Endothelial cell of umbilical vein (primary cell): ENCODE results near the gene LAMC3. TPM values are rescaled to one million over a fixed set of nuclear protein-coding genes. Genes with fewer than 3 reads are reported as not detected.

Source experiments
- BruUV-seq: library from RNA; stranded (reverse); fragments of 400-500 nt; replicated peaks from 2 replicates; lab custom pipeline; 2021; lab: Mats Ljungman, UMichigan
- CTCF ChIA-PET: fragments of 300-600, 350-600 bp; sonication (Branson Sonifier 250); formaldehyde crosslinking; loops from one replicate; lab custom pipeline; 2021; ENCODE audit warnings: antibody characterized with exemption, inconsistent platforms; lab: Charles Lee
- POLR2A ChIA-PET: fragments of 300-600, 350-600 bp; sonication (Branson Sonifier 250); formaldehyde crosslinking; loops from one replicate; lab custom pipeline; 2021; ENCODE audit warnings: antibody characterized with exemption, inconsistent platforms; lab: Charles Lee
- DNase-seq: peaks from one replicate; pipeline ENCODE4 v3.0.0-alpha.2; 2011; ENCODE audit warnings: low read depth, low spot score
- FAIRE-seq: peaks from 2 replicates; lab custom pipeline; 2011; peaks lifted over from hg19 to GRCh38; lab: Jason Lieb, UNC
- H2AFZ ChIP-seq: 2 replicates; pipeline ENCODE4 v1.6.0; 2012; ENCODE audit warnings: low read depth, low read length, control low read depth, inconsistent platforms
- H3K27ac ChIP-seq: 2 replicates; pipeline ENCODE4 v1.5.1; 2011; ENCODE audit warnings: low read depth, mild to moderate bottlenecking, control low read depth, low read length, moderate library complexity; ENCODE audit not compliant: insufficient read depth
- H3K27me3 ChIP-seq, 2 experiments: 2 replicates each; pipeline versions ENCODE4 v1.6.0 to v1.6.1; 2011; ENCODE audit warnings: low read length in 2 of 2, mixed read lengths in 1 of 2; ENCODE audit not compliant: control insufficient read depth in 2 of 2, insufficient read depth in 2 of 2
- H3K36me3 ChIP-seq, 2 experiments: 2 replicates in 1 of 2; 3 replicates in 1 of 2; pipeline ENCODE4 v1.5.1; 2011; ENCODE audit warnings: low read length in 2 of 2, mild to moderate bottlenecking in 1 of 2, moderate library complexity in 1 of 2; ENCODE audit not compliant: control insufficient read depth in 2 of 2, insufficient read depth in 2 of 2; ENCODE audit errors: extremely low read depth in 1 of 2
- H3K4me1 ChIP-seq: 3 replicates; pipeline ENCODE4 v1.5.1; 2011; ENCODE audit warnings: mild to moderate bottlenecking, low read length; ENCODE audit not compliant: control insufficient read depth, insufficient read depth; ENCODE audit errors: extremely low read depth
- H3K4me2 ChIP-seq: 2 replicates; pipeline ENCODE4 v1.6.1; 2011; ENCODE audit warnings: low read length, control low read depth, mixed read lengths; ENCODE audit not compliant: insufficient read depth
- H3K4me3 ChIP-seq, 3 experiments: fragments of 200-600 bp in 1 of 3; sonication (generic), shearing (Covaris generic) in 1 of 3; replicated peaks in 1 of 3; 2 replicates each; pipeline ENCODE4 v1.5.1; 2011 to 2016; ENCODE audit warnings: control low read depth in 3 of 3, low read length in 3 of 3, mild to moderate bottlenecking in 2 of 3, inconsistent platforms in 1 of 3, low read depth in 1 of 3, moderate library complexity in 1 of 3; ENCODE audit not compliant: insufficient read depth in 1 of 3
- H3K79me2 ChIP-seq: 2 replicates; pipeline ENCODE4 v1.6.0; 2012; ENCODE audit warnings: low read length, inconsistent platforms; ENCODE audit not compliant: control insufficient read depth, insufficient read depth
- H3K9ac ChIP-seq: replicated peaks from 2 replicates; pipeline ENCODE3; 2011; ENCODE audit warnings: low read length, control low read depth; ENCODE audit not compliant: insufficient read depth; ENCODE audit errors: extremely low read depth
- H3K9me1 ChIP-seq: replicated peaks from 3 replicates; pipeline ENCODE4 v1.6.0; 2011; ENCODE audit warnings: mild to moderate bottlenecking, low read length; ENCODE audit not compliant: control insufficient read depth, insufficient read depth; ENCODE audit errors: extremely low read depth
- H3K9me3 ChIP-seq: replicated peaks from 2 replicates; pipeline ENCODE4 v1.5.1; 2012; ENCODE audit warnings: low read length, inconsistent platforms; ENCODE audit not compliant: control insufficient read depth, insufficient read depth
- H4K20me1 ChIP-seq: replicated peaks from 2 replicates; pipeline ENCODE3; 2011; ENCODE audit warnings: mild to moderate bottlenecking, low read length; ENCODE audit not compliant: control insufficient read depth, insufficient read depth; ENCODE audit errors: extremely low read depth
- FOS ChIP-seq: IDR thresholded peaks from 2 replicates; pipeline ENCODE4 v1.6.1; 2011; ENCODE audit warnings: mild to moderate bottlenecking, low read length, moderate library complexity, borderline replicate concordance; ENCODE audit not compliant: insufficient read depth
- GATA2 ChIP-seq: IDR thresholded peaks from 2 replicates; pipeline ENCODE4 v1.7.0; 2011; ENCODE audit warnings: low read depth, mild to moderate bottlenecking, moderate library complexity, mixed read lengths, low read length; ENCODE audit not compliant: insufficient read length, insufficient read depth
- MYC ChIP-seq: IDR thresholded peaks from one replicate; pipeline ENCODE4 v1.6.1; 2011; ENCODE audit warnings: mild to moderate bottlenecking, low read depth, low read length
- POLR2A ChIP-seq: IDR thresholded peaks from 2 replicates; pipeline ENCODE4 v1.6.1; 2012; ENCODE audit warnings: low read depth, mild to moderate bottlenecking, control low read depth, low read length
- dilution Hi-C: fragments of 300-500 bp; cut with MboI; formaldehyde crosslinking; loops from one replicate; pipeline ENCODE4 v1.15.0; 2019; ENCODE audit warnings: low sequenced_read_pairs; ENCODE audit not compliant: extremely low pct_ligation_motif_present
- intact Hi-C: fragments of 100-400 bp; cut with micrococcal nuclease; formaldehyde crosslinking; loops from one replicate; pipeline ENCODE4 v1.10.0; 2022
- polyA plus RNA-seq, 4 experiments: library from polyadenylated mRNA; depleted of rRNA in 3 of 4; stranded (reverse) in 3 of 4; unstranded in 1 of 4; fragments of >200 nt; gene quantifications; 2 replicates each; pipeline versions ENCODE4 v1.2.1 to v1.2.3, GENCODE V29; 2011 to 2012; ENCODE audit warnings: missing spikeins in 1 of 4
- total RNA-seq: library from RNA; stranded (reverse); gene quantifications from 2 replicates; pipeline ENCODE4 v1.2.3, GENCODE V29; 2021
- TF ChIP-seq, protein P1 (sequence below): IDR thresholded peaks from 2 replicates; pipeline ENCODE4 v1.6.1; 2011; ENCODE audit not compliant: insufficient read depth, insufficient read length
- TF ChIP-seq, protein P2 (sequence below), 2 donors: IDR thresholded peaks; 1 replicate in 1 of 2; 2 replicates in 1 of 2; pipeline ENCODE4 v1.5.1; 2011; ENCODE audit warnings: low read length in 2 of 2, mild to moderate bottlenecking in 2 of 2, moderate library complexity in 2 of 2, control low read depth in 1 of 2, inconsistent platforms in 1 of 2, low read depth in 1 of 2; ENCODE audit not compliant: insufficient read depth in 1 of 2; ENCODE audit errors: extremely low read depth in 1 of 2

LAMC3 gene
- total and polyA plus RNA-seq, 2 donors (not counting 3 experiments of a cell fraction or from before 2014, with no cell fraction given) = 0.18 to 0.38 TPM

DNA sequence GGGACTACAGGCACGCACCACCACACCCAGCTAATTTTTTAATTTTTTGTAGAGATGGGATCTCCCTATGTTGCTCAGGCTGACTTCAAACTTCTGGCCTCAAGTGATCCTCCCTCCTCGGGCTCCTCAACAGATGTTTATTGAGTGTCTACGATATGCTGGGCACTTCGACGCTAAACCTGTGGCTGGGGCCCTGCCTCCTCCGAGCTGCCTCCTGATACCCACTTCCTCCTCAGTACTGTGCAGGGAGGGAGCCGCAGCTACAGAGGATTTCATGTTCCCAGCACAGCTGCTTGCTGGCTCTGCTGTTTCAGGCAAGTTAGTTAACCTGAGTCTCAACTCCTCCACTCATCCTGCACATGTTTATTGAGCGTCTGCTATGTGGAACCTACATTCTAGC, 97.0 kb downstream of the LAMC3 start:
- Histone ChIP-seq H3K79me2 (no peaks in the 10 kb centered on the region), H3K27me3 (no peaks in the 10 kb centered on the region), H3K9me1 (no peaks in the 10 kb centered on the region), H3K9me3 (no peaks in the 10 kb centered on the region), H3K36me3 (no peaks in the 10 kb centered on the region), H3K27ac (no peak overlapping the region), H3K4me1 (peaks cover 2% of the 10 kb centered on the region), H3K4me2 (no peak overlapping the region), H2AFZ (no peak overlapping the region), H3K4me3 (no peak overlapping the region), H4K20me1 (no peaks in the 10 kb centered on the region), H3K9ac (no peak overlapping the region)
- CTCF ChIA-PET = interaction anchor here (1.4 to 2.7 kb wide), 2 partner anchors 9 to 23 kb away, joined by 4 to 8 read pairs; partner anchors contain the start of gene AIF1L
- dilution Hi-C loops (no loop called here), intact Hi-C loops (no loop called here)
- POLR2A ChIA-PET = no interaction called here
- no peak for FAIRE-seq
- DNase-seq = no peak
- BruUV-seq = no TSS peak
- TF ChIP-seq POLR2A (no peak), MYC (no peak), GATA2 (no peak)

DNA sequence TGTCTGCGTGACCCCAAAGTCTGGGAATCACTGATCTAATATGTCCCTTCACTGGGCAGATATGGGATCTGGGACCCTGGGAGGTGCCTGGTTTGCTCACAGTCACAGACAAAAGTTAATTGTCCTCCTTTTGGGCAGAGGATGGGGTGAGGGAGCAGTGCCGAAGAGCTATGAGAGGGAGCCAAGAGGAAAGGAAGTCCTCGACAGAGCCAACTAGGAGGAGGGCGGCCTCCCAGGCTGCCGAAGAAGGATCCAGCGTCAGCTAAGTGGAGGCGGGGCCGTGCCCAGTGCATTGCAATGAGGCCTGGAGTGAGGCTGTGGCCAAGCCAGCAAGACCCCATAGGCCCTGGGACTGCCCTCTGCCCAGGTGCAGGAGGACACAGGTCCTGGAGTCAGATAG, 98.8 kb downstream of the LAMC3 start:
- Histone ChIP-seq H3K36me3 (no peaks in the 10 kb centered on the region), H3K27me3 (no peaks in the 10 kb centered on the region), H3K9me3 (no peaks in the 10 kb centered on the region), H4K20me1 (no peaks in the 10 kb centered on the region), H3K4me1 (peaks cover 3% of the 10 kb centered on the region), H3K9ac (no peak overlapping the region), H2AFZ (no peak overlapping the region), H3K9me1 (no peaks in the 10 kb centered on the region), H3K27ac (no peak overlapping the region), H3K79me2 (no peaks in the 10 kb centered on the region), H3K4me2 (no peak overlapping the region), H3K4me3 (no peak overlapping the region)
- FAIRE-seq (no peak), DNase-seq (no peak)
- intact Hi-C loops (no loop called here), dilution Hi-C loops (no loop called here)
- ChIA-PET POLR2A (no interaction called here), CTCF (no interaction called here)
- BruUV-seq = no TSS peak
- TF ChIP-seq, protein P1, sequence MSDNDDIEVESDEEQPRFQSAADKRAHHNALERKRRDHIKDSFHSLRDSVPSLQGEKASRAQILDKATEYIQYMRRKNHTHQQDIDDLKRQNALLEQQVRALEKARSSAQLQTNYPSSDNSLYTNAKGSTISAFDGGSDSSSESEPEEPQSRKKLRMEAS = no peak
- TF ChIP-seq, protein P2, sequence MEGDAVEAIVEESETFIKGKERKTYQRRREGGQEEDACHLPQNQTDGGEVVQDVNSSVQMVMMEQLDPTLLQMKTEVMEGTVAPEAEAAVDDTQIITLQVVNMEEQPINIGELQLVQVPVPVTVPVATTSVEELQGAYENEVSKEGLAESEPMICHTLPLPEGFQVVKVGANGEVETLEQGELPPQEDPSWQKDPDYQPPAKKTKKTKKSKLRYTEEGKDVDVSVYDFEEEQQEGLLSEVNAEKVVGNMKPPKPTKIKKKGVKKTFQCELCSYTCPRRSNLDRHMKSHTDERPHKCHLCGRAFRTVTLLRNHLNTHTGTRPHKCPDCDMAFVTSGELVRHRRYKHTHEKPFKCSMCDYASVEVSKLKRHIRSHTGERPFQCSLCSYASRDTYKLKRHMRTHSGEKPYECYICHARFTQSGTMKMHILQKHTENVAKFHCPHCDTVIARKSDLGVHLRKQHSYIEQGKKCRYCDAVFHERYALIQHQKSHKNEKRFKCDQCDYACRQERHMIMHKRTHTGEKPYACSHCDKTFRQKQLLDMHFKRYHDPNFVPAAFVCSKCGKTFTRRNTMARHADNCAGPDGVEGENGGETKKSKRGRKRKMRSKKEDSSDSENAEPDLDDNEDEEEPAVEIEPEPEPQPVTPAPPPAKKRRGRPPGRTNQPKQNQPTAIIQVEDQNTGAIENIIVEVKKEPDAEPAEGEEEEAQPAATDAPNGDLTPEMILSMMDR (IDR thresholded peaks at IDR 0.05; ENCODE audit: extremely low read depth in 1 of 2, insufficient read depth in 1 of 2, low read depth in 1 of 2, low read length in 2 of 2) = no peak
- no peak for TF ChIP-seq POLR2A
- no peak for TF ChIP-seq FOS
